Measurements from ENCODE around the gene RREB1.

DNA sequence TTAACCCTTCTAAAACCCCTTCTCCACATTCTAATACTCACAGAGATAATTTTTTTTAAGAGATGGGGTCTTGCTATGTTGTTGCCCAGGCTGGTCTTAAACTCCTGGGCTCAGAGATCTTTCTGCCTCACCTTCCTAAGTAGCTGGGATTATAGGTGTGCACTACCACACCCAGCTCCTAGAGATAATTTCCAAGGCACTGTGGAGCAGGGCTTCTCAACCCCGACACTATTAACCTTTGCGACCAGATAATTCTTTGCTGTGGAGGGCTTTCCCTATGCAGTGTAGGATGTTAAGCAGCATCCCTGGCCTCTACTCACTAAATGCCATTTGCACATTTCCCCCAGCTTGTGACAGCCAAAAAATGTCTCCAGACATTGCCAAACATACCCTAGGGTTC, 8.8 kb upstream of the RREB1 start:
- TF ChIP-seq, protein P1, sequence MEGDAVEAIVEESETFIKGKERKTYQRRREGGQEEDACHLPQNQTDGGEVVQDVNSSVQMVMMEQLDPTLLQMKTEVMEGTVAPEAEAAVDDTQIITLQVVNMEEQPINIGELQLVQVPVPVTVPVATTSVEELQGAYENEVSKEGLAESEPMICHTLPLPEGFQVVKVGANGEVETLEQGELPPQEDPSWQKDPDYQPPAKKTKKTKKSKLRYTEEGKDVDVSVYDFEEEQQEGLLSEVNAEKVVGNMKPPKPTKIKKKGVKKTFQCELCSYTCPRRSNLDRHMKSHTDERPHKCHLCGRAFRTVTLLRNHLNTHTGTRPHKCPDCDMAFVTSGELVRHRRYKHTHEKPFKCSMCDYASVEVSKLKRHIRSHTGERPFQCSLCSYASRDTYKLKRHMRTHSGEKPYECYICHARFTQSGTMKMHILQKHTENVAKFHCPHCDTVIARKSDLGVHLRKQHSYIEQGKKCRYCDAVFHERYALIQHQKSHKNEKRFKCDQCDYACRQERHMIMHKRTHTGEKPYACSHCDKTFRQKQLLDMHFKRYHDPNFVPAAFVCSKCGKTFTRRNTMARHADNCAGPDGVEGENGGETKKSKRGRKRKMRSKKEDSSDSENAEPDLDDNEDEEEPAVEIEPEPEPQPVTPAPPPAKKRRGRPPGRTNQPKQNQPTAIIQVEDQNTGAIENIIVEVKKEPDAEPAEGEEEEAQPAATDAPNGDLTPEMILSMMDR (IDR thresholded peaks at IDR 0.05), result no peak
- TF ChIP-seq POLR2AphosphoS5 (IDR thresholded peaks at IDR 0.05; ENCODE audit: insufficient read depth in 1 of 2, low read depth in 1 of 2), result no peak

Data from vagina (tissue), 2 donors.